ENCODE measurements around the gene ACBD5. TPM values are rescaled to one million over a fixed set of nuclear protein-coding genes. Genes with fewer than 3 reads are reported as not detected.

The ACBD5 gene
- total RNA-seq, 6 donors from 2014 or later = 13.3 to 34.2 (median 22.4) TPM

- peak in 2 of 4 donors; percentile 47 to 49 for TF ChIP-seq POLR2A (IDR thresholded peaks at IDR 0.05)
- no peak for TF ChIP-seq EP300 (IDR thresholded peaks at IDR 0.05)
- peak in 1 of 2 donors; percentile 46 for TF ChIP-seq POLR2AphosphoS5 (IDR thresholded peaks at IDR 0.05)
- peak; percentile 40 to 93 (median 72) for TF ChIP-seq CTCF (IDR thresholded peaks at IDR 0.05)
- Histone ChIP-seq H3K36me3 (no peaks in the 10 kb centered on the region), H3K4me1 (peaks cover 0 to 9% (median 0%) of the 10 kb centered on the region in 4 donors), H3K9me3 (no peaks in the 10 kb centered on the region), H3K4me3 (peak overlapping the region; percentile 15 to 68 (median 60)), H3K27ac (peak overlapping the region; percentile 72 to 89 (median 82)), H3K27me3 (no peaks in the 10 kb centered on the region)
- WGBS, 2 donors = 23 to 26% methylated on average over 35 to 62 of the region's 63 CpGs
- DNase-seq (peak; percentile 80 to 97), ATAC-seq (ENCODE audit: low FRiP score in 2 of 2) (peak; percentile 92 to 99)
These were observed 11.8 kb upstream of the ACBD5 start for GRCh38 chr10:27252267-27253000.

- ATAC-seq (ENCODE audit: low FRiP score in 2 of 2) (no peak), DNase-seq (peak in 1 of 2 donors; percentile 53)
- TF ChIP-seq CTCF (IDR thresholded peaks at IDR 0.05) (no peak), POLR2A (IDR thresholded peaks at IDR 0.05) (no peak), EP300 (IDR thresholded peaks at IDR 0.05) (no peak), POLR2AphosphoS5 (IDR thresholded peaks at IDR 0.05) (no peak)
- Histone ChIP-seq H3K27me3 (no peaks in the 10 kb centered on the region), H3K36me3 (no peaks in the 10 kb centered on the region), H3K27ac (no peak overlapping the region), H3K4me3 (no peak overlapping the region), H3K9me3 (no peaks in the 10 kb centered on the region), H3K4me1 (peaks cover 0 to 9% (median 0%) of the 10 kb centered on the region in 4 donors)
- WGBS, 2 donors = 94 to 99% methylated on average over 14 of the region's 14 CpGs
These were observed 11.0 kb upstream of the ACBD5 start for GRCh38 chr10:27251554-27251953.

GRCh38 chr10:27248215-27248614 is 7.6 kb upstream of the ACBD5 start:
- DNase-seq (no peak), ATAC-seq (ENCODE audit: low FRiP score in 2 of 2) (no peak)
- Histone ChIP-seq H3K9me3 (no peaks in the 10 kb centered on the region), H3K4me3 (no peak overlapping the region), H3K27ac (no peak overlapping the region), H3K4me1 (peaks cover under 1 to 14% (median 4%) of the 10 kb centered on the region in 4 donors), H3K27me3 (no peaks in the 10 kb centered on the region), H3K36me3 (no peaks in the 10 kb centered on the region)
- TF ChIP-seq POLR2AphosphoS5 (IDR thresholded peaks at IDR 0.05) (no peak), CTCF (IDR thresholded peaks at IDR 0.05) (no peak), EP300 (IDR thresholded peaks at IDR 0.05) (no peak)
- WGBS, 2 donors = 82 to 89% methylated on average over 4 of the region's 4 CpGs

GRCh38 chr10:27247441-27247840 is 6.8 kb upstream of the ACBD5 start:
- Histone ChIP-seq H3K9me3 (no peaks in the 10 kb centered on the region), H3K4me1 (peaks cover 3 to 13% (median 6%) of the 10 kb centered on the region in 4 donors), H3K36me3 (no peaks in the 10 kb centered on the region), H3K4me3 (no peak overlapping the region), H3K27ac (no peak overlapping the region), H3K27me3 (no peaks in the 10 kb centered on the region)
- DNase-seq = no peak
- TF ChIP-seq POLR2AphosphoS5 (IDR thresholded peaks at IDR 0.05) = no peak
- no peak for TF ChIP-seq CTCF (IDR thresholded peaks at IDR 0.05)
- TF ChIP-seq POLR2A (IDR thresholded peaks at IDR 0.05) = no peak
- TF ChIP-seq EP300 (IDR thresholded peaks at IDR 0.05) = no peak
- 70 to 73% methylated on average over 3 of the region's 3 CpGs for WGBS, 2 donors
- ATAC-seq (ENCODE audit: low FRiP score in 2 of 2) = no peak

- TF ChIP-seq EP300 (IDR thresholded peaks at IDR 0.05) = no peak
- no peak for TF ChIP-seq CTCF (IDR thresholded peaks at IDR 0.05)
- TF ChIP-seq POLR2AphosphoS5 (IDR thresholded peaks at IDR 0.05) = no peak
- no peak for TF ChIP-seq POLR2A (IDR thresholded peaks at IDR 0.05)
- no peaks in the 10 kb centered on the region for H3K27me3 ChIP-seq
- H3K27ac ChIP-seq = no peak overlapping the region
- WGBS, 2 donors = 90 to 92% methylated on average over 5 of the region's 5 CpGs
- ATAC-seq (ENCODE audit: low FRiP score in 2 of 2) (no peak), DNase-seq (no peak)
- peaks cover 3 to 8% (median 6%) of the 10 kb centered on the region in 4 donors for H3K4me1 ChIP-seq
- H3K4me3 ChIP-seq = no peak overlapping the region
- no peaks in the 10 kb centered on the region for H3K9me3 ChIP-seq
- no peaks in the 10 kb centered on the region for H3K36me3 ChIP-seq
These were observed 6.4 kb upstream of the ACBD5 start for GRCh38 chr10:27247006-27247405.

All from upper lobe of left lung (tissue), 6 donors.